GM08714 (cell line): ENCODE measurements around the gene ASCC1.
"Not testable (repeated sequence)": the region's sequence is repeated elsewhere in the genome, so short reads cannot be mapped to it uniquely, and the experiment has no call there.

ENCODE experiments used
- H3K4me3 ChIP-seq: fragments of 200-500 bp; sonication (Bioruptor generic); 2 replicates; pipeline ENCODE4 v1.5.1; 2014; ENCODE audit warnings: mild to moderate bottlenecking, low read length, inconsistent platforms
- ZNF274 ChIP-seq: IDR thresholded peaks from 2 replicates; pipeline ENCODE4 v1.6.1; 2012; ENCODE audit warnings: mild to moderate bottlenecking, low read depth, low read length

The ASCC1 gene

DNA sequence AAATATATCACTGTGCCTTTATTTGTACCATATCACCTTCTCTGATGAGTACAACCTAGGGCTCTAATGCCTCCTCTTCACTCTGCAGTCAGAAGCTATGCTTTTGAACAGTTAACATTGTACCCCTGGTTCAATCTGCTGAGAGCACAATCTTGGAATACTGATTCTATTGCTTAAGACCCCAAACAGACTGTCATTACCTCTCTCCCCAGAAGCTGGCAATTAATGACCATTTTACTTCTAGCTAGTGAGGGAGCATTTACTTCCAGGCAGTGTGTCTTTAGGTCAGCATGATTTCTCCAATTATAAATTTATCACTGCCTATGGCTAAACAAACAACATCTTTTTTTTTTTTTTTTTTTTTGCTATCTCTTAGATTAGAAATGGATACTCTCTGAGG is 91.7 kb downstream of the ASCC1 start:
- no peak overlapping the region for H3K4me3 ChIP-seq
- TF ChIP-seq ZNF274, result no peak

DNA sequence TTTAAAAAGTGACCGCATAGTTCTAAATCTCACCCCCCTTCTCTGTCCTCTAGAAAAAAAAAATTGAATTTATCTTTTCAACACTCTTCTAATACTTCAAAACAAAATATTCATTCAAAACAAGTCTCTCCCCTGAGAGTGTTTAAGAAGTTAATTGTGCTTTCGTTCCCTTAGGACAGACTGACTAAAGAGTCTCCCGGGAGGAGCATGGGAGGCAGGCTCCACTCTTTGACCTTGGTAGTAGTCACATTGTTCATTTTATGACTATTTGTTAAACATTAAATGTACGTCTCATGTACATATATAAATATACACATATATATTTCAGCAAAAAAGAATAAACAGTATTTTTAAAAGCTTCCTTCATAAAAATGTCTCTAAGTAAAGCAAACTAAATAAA is 92.5 kb downstream of the ASCC1 start:
- no peak overlapping the region for H3K4me3 ChIP-seq
- TF ChIP-seq ZNF274, result no peak

DNA sequence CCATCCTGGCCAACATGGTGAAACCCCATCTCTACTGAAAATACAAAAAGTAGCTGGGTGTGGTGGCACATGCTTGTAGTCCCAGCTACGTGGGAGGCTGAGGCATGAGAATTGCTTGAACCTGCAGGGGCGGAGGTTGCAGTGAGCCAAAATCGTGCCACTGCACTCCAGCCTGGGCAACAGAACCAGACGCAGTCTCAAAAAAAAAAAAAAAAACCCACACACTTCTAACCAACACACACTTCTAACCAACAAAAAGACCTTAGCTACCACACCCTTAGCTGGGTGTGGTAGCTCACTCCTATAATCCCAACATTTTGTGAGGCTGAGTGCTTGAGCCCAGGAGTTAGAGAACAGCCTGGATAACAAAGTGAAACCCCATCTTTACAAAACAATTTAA is 93.9 kb downstream of the ASCC1 start:
- TF ChIP-seq ZNF274, result no peak
- no peak overlapping the region for H3K4me3 ChIP-seq

DNA sequence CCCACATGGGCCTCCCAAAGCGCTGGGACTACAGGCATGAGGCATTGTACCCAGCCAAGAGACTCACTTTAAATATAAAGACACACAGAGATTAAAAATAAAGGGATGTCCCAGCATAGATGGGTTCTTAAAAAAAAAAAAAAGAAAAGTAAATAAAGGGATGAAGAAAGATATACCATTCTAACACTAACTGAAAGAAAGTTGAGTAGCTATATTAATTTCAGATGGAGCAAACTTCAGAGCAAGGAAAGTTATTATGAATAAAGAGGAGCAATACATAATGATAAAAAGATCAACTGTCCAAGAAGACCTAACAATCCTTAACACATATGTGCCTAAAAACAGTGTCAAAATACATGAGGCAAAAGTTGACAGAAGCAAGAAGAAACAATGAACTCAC is 94.7 kb downstream of the ASCC1 start:
- no peak overlapping the region for H3K4me3 ChIP-seq
- no peak for TF ChIP-seq ZNF274

DNA sequence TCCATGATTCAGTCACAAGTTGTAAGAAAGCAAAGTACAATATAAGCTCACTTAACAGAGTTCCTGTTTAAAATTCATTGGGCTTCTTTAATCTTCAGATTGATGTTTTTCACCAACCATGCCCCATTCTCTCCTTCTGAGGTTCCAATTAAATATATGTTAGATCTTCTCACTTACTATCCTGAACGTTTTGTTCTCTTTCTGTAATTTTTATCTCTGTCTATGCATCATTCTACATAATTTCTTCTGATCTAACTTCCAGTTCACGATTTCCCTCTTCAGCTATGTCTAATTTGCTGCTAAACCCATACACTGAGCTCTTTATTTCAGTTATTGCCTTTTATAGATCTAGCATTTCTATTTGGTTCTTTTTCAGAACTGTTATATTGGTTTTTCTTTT is 99.7 kb downstream of the ASCC1 start:
- H3K4me3 ChIP-seq, result no peak overlapping the region
- TF ChIP-seq ZNF274, result no peak

DNA sequence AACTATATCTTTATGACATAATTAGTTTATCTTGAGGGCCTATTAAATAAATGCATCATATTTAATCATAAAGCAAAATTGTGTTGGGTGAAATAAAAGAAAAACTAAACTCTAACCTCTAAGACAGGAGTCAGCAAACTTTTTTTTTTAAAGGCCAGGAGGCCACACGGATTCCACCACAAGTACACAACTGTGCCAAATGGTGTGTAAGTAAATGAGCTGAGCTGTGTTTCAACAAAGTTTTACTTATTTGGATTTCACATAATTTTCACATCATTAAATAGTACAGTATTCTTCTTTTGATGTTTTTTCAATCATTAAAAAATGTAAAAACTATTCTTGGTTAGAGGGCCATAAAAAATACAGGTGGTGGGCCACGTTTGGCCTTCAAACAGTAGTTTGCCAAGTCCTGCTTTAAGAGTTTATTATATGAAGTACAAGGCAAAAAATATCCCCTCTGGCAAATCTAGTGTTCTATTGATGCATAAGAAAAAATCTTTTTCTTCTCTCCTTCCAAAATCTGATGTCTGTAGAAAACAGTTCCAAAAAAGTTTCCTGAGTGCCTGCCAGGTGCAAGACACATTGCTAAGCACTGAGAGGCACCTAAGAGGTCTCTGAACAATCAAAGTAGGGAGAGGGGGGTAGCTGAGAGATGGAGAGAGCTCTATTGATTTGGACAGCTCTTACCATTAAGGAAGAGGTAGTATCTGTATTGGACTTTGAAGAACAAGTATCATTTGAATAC is 101.2 kb downstream of the ASCC1 start:
- H3K4me3 ChIP-seq, result no peak overlapping the region
- TF ChIP-seq ZNF274, result no peak

DNA sequence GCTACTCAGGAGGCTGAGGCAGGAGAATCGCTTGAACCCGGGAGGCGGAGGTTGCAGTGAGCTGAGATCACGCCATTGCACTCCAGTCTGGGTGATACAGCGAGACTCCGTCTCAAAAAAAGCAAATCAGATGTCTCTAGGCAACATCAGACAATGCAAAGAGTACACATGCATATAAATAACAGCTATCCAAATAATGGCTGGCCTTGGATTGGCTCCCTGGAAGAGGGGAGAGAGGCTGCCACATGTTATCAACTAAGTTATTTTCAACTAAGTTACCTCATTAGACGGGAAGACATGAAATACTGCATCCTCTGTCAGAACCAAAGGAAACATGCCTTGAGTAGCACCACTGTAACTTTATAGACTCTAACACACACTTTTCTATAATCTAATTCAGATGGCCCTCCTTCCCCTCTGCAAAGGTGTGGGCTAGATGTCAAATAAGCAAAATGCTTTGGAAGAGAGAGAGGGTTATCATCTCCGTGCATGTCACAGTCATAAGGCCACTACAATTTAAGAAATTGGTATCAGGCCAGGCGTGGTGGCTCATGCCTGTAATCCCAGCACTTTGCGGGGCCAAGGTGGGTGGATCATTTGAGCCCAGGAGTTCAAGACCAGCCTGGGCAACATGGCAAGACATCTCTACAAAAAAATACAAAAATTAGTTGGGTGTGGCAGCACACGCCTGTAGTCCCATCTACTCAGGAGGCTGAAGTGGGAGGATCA is 105.2 kb downstream of the ASCC1 start:
- TF ChIP-seq ZNF274, result no peak
- H3K4me3 ChIP-seq, result no peak overlapping the region

DNA sequence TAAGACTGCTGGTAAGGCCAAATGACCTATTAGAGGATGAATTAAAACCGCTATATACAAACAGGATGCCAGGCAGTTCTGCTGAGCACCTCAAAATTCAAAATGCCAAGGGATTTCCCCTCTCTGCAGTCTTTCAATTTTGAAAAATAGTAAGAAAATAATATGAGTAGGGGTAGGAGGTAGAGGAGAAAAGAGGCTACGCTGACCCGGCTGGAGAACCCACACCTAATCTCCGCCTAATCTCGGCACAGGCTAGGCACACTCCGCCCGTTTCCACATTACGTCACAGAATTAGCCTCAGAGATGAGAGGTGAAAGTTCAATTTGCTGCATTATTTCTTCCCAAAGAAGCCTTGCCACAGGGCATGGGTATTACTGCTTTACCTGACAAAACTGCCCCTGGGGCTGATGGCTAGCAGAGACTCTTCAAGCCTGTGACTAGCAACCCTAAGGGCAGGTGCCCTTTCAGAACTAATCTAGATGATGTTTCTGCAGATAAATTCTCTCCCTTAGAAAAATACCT is 106.4 kb downstream of the ASCC1 start:
- TF ChIP-seq ZNF274, result no peak
- no peak overlapping the region for H3K4me3 ChIP-seq

DNA sequence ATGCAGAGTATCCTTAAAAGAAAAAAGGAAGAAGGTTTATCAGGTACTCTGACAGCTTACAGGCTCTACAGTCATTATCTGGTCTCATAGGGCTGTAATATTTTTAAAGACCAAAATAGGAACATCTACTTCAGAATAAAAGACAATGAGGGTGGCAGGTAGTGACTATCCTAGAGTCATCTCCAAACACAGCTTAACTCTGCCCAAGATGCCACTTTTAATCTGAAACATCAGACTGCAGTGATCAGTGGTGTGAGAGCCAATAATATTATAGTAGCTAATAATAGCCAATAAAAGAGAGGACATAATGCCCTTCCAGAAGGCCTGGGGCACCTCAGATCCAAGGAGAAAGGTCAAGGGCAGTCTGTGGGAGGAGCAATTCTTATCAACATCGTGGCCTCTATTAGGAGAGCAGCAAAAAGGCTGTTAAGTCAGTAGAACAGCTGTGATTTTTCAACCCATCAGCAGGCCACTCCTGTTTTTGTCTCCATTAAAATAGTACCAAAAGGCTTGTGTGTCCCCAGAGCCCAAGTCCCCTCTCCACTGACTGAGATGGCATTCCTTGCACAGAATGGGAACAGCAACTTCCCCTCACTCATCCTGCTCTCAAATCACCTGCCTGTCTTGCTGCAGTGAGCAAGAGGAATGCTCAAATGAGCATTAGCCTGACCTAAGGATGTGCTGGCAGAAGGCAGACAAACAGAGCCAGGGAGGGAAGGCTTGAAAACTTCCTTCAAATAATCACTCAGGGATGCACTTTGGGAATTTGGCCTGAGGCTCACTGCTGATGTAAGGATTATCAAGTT is 107.0 kb downstream of the ASCC1 start:
- H3K4me3 ChIP-seq, result no peak overlapping the region
- TF ChIP-seq ZNF274, result no peak

DNA sequence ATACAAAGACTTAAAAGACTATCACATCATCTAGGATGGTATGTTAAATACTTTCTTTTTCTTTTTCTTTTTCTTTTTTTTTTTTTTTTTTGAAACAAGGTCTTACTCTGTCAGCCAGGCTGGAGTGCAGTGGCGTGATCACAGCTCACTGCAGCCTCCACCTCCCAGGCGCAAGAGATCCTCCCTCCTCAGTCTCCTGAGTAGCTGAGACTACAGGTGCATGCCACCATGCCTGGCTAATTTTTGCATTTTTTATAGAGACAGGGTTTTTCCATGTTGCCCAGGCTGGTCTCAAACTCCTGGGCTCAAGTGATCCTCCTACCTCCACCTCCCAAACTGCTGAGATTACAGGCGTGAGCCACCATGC is 108.1 kb downstream of the ASCC1 start:
- H3K4me3 ChIP-seq, result not testable (repeated sequence)

DNA sequence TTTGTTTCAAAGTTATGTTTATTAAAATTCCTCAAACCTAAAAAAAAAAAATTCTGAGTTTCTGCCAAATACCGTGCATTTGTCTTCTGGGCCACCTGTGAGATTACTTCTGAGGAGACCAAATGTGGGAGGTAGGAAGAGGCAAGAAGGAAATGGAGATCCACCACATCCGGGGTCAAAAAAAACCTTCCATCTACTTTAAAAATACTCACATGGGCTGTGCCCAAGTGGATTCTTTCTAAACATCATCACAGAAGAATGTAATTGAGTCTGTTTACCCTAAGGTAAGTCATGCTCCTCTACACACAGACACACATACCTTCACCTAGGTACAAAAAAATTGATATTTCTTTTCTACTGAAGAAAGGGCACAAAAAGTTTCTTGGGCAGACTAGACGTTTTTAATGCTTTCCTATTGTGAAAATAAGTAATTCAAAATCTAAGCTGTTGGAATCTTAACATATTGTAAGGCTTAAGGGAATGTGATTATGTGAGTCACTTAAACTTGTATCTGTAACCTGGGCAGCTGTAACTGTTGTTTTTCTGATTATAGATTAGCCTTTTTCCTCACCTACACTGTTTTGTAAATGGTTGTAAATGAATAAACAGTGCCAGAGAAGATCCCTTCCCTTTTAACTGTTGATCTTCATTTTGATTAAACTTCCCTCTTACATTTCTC is 108.6 kb downstream of the ASCC1 start:
- no peak overlapping the region for H3K4me3 ChIP-seq
- no peak for TF ChIP-seq ZNF274

DNA sequence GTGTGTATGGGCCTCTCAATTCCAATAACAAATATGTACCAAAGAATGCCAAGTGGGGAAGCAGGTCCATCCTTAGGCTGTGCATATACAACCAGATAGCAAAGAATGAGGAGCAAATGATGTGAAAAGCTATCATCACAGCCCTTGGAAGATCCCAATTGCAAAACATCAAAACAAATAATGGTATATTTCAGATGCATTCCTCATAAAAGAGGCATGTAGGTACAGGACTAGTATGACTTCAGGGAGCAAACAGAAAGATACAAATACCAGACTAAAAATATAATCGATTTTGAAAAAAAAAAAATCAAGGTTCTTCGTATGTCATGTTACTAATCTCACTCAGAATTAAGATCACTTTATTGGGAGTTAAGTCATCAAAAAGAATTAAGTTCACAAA is 109.2 kb downstream of the ASCC1 start:
- no peak overlapping the region for H3K4me3 ChIP-seq
- TF ChIP-seq ZNF274, result no peak

DNA sequence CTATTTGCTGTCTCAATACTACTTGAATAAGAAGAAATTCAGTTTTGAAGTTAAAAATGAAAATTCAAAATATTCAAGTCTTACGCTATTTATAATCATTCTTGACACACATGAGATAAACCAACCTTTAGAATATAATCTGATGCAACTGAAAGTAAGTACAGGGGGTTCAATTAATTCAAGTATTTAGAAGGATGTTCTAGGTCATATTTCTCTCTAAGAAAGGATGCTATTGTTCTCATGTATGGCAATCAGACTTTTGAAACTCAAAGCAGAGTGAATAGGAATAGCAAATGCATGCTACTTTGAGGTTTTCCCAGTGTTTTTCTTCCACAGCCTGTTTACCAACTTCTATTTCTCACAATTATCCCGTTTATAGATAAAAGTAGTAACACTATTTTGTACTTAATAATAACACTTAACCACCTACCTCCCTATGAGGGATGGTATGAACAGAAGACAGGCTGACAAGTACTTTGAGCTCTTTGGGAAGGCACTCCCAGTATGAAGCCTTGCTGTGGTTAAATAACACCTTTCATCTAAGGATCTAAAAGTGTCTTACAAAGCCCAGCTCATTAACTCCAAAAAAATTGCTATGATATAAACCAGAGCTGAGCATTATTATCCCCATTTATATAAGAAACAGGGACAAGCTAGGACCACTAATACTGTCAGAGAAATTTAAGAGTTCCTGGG is 109.8 kb downstream of the ASCC1 start:
- TF ChIP-seq ZNF274, result no peak

DNA sequence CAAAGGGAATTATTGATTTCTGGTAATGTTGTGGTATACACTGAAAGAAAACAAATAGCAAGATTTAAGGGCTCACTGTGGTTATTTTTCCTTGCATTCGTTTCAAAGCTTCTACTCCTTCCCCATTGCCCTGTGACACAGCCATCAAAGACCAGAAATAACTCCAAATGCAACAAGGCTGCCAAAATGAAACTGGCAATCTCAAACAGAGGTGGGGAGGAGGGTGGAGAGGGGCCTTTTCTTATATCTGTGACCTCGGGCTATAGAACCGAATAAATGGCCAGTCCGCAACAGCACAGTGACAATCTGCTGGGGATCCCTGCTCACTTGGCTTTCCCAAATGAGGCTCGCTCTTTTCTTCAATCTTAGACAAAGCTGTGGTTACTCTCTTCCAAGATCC is 110.4 kb downstream of the ASCC1 start:
- H3K4me3 ChIP-seq, result no peak overlapping the region
- no peak for TF ChIP-seq ZNF274

More for the DNA sequence above, 109.8 kb downstream of the ASCC1 start:
- H3K4me3 ChIP-seq, result no peak overlapping the region
